ENCODE measurements around the gene RBM47.

DNA sequence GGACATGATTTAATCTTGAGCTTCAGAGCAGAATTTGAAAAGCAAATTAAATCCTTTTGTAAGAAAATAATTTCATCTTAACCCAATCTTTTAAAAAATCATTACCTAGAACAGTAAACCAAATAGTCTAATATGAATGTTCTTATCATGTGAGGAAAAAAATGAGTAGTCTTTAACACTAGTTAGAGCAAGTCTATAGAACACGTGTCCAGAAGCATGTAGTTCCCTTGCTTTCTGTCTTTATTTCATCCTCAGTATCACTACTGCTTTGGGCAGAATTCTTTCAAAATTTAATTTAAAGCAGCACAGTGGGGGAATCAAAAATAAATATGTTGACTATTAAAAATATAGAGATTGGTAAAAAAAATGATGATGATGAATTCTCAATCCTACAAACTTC lies 2.1 kb downstream of the RBM47 start:
- TF ChIP-seq, protein P1, sequence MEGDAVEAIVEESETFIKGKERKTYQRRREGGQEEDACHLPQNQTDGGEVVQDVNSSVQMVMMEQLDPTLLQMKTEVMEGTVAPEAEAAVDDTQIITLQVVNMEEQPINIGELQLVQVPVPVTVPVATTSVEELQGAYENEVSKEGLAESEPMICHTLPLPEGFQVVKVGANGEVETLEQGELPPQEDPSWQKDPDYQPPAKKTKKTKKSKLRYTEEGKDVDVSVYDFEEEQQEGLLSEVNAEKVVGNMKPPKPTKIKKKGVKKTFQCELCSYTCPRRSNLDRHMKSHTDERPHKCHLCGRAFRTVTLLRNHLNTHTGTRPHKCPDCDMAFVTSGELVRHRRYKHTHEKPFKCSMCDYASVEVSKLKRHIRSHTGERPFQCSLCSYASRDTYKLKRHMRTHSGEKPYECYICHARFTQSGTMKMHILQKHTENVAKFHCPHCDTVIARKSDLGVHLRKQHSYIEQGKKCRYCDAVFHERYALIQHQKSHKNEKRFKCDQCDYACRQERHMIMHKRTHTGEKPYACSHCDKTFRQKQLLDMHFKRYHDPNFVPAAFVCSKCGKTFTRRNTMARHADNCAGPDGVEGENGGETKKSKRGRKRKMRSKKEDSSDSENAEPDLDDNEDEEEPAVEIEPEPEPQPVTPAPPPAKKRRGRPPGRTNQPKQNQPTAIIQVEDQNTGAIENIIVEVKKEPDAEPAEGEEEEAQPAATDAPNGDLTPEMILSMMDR (IDR thresholded peaks at IDR 0.05), result no peak
- TF ChIP-seq EZH2 (IDR thresholded peaks at IDR 0.05; ENCODE audit: borderline replicate concordance, insufficient read depth, low read depth, low read length, poor library complexity, severe bottlenecking), result no peak

All from B cell (primary cell).